Lower leg skin (tissue), 4 donors: ENCODE results near the gene EGFL7. TPM values are rescaled to one million over a fixed set of nuclear protein-coding genes. Genes with fewer than 3 reads are reported as not detected.

Experiments used
- DNase-seq, 2 donors: peaks; one replicate each; pipeline ENCODE4 v3.0.0-alpha.2; 2019; ENCODE audit warnings: low spot score in 2 of 2
- H3K4me3 ChIP-seq: fragments of 200-600 bp; sonication (generic); 2 replicates; pipeline ENCODE4 v1.5.1; 2017; ENCODE audit warnings: mild to moderate bottlenecking, low read depth; ENCODE audit not compliant: poor library complexity, severe bottlenecking
- POLR2A ChIP-seq, 2 donors: fragments of 450-650 bp; IDR thresholded peaks; one replicate each; pipeline ENCODE4 v1.6.1; 2016 to 2017; ENCODE audit warnings: antibody characterized with exemption in 2 of 2, mild to moderate bottlenecking in 1 of 2, moderate library complexity in 1 of 2
- WGBS, 2 donors: methylation state at CpG; one replicate each; pipeline ENCODE4 v1.1.5; 2018; 5-methylcytosine and 5-hydroxymethylcytosine counted together
- intact Hi-C: fragments of 100-400 bp; cut with DNase I; formaldehyde crosslinking; loops from one replicate; pipeline ENCODE4 v1.15.0; 2023; ENCODE audit warnings: low total_unique reads
- microRNA counts, 2 donors: library from miRNA; unstranded; fragments of <30 nt; microRNA quantifications; one replicate each; lab custom pipeline; 2016
- microRNA-seq, 2 donors: library from miRNA; unstranded; fragments of <30 nt; microRNA quantifications; one replicate each; pipeline ENCODE4, GENCODE V29; 2016; ENCODE audit warnings: borderline replicate concordance in 2 of 2, borderline number of aligned reads in 1 of 2
- total RNA-seq, 4 donors: library from RNA; depleted of rRNA; stranded (reverse); fragments of >200 nt; gene quantifications; one replicate each; pipeline ENCODE4 v1.1.0, GENCODE V29; 2016
- TF ChIP-seq, protein P1 (sequence below), 3 donors: fragments of 450-650 bp; IDR thresholded peaks; one replicate each; pipeline ENCODE4 v1.5.1; 2016; ENCODE audit warnings: antibody characterized with exemption in 3 of 3, mild to moderate bottlenecking in 3 of 3, moderate library complexity in 2 of 3

EGFL7 gene
- total RNA-seq, 4 donors from 2014 or later: 27.8 to 62.2 (median 46.2) TPM

DNA sequence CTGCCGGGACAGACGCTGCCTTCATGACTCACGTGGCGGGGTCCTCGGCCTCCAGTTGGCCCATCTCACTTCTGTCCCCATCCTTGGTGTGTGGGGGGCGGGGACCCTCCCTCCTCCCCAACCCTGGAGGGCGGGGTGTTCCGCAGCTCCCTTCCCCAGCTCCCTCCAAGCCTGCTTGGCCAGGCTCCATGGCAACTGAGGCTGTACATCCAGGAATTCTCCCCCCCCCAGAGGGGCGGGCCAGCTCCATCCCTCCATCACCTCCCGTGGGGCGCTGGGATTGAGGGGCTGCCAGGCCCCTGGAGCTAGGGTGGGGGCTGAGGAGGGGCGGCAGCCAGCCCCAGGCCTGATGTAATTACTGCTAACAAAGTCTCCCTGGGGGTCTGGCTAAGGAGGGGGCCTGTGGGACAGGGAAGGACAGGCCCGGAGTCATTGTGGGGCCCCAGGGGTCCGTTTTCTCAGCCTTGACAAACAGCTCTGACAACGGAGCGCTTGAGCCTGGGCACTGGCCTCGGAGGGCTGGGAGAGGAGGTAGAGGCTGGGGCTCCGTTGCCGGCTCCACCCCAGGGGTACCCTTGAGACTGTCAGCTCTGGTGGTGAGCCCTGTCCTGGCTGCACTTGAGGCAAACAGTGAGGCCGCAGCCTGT, 57.7 kb downstream of the EGFL7 start:
- intact Hi-C loops: no loop called here
- no peak overlapping the region for H3K4me3 ChIP-seq
- no peak for TF ChIP-seq POLR2A (IDR thresholded peaks at IDR 0.05)
- TF ChIP-seq, protein P1, sequence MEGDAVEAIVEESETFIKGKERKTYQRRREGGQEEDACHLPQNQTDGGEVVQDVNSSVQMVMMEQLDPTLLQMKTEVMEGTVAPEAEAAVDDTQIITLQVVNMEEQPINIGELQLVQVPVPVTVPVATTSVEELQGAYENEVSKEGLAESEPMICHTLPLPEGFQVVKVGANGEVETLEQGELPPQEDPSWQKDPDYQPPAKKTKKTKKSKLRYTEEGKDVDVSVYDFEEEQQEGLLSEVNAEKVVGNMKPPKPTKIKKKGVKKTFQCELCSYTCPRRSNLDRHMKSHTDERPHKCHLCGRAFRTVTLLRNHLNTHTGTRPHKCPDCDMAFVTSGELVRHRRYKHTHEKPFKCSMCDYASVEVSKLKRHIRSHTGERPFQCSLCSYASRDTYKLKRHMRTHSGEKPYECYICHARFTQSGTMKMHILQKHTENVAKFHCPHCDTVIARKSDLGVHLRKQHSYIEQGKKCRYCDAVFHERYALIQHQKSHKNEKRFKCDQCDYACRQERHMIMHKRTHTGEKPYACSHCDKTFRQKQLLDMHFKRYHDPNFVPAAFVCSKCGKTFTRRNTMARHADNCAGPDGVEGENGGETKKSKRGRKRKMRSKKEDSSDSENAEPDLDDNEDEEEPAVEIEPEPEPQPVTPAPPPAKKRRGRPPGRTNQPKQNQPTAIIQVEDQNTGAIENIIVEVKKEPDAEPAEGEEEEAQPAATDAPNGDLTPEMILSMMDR (IDR thresholded peaks at IDR 0.05): no peak
- 26 to 50% methylated on average over 10 to 15 of the region's 20 CpGs for WGBS, 2 donors
- DNase-seq: peak in 1 of 2 donors; percentile 85

DNA sequence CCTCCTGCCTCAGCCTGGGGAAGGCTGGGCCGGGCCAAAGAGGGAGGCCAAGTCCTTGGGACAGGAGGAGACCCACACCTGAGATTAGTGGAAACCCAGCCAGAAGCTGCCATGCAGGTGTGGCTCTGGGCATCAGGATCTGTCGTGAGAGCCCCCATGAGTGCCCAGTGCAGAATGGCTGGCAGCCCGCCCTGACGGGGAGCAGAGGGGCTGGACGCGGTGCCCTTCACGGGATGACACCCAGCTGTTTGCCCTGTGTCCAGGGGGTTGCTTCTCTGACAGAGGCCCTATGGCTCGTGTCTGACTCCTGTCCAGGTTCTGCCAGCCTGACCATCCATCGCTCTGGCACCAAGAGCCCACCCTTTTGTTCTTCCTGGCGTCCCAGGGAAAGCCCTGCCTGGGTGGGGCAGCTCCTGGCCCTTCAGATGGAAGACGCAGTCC, 58.2 kb downstream of the EGFL7 start:
- intact Hi-C loops: no loop called here
- DNase-seq: no peak

DNA sequence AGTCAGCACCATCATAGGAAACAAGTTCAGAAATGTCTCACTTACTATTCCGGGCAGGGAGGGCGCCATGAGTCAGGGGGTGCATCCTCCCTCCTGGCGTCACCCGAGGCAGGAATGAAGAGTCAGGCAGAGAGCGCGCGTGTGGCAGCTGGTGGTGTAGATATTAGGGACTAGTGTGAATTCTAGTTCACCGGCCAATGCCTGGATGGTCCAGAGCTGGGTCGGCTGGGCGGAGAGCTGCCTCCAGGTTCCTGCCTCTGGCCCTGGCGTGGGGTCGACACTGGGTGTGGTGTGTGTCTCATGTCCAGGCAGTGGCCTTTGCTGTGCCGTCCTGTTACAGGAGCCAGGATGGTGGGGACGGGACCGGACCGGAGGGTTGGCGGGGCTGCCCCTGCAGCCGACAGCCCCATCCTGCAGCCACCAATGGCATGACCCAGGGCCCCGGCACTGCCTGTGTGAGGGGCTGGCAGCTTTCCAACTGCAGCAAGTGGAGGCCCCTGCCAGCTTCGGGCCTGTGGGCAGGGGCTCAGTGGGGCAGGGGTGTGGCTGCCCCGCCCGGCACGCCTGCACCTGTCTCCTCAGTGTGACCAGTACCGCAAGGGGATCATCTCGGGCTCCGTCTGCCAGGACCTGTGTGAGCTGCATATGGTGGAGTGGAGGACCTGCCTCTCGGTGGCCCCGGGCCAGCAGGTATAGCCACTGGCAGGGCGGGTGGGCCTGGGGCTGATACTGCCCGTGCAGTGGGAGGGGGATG, 58.8 kb downstream of the EGFL7 start:
- no peak for TF ChIP-seq POLR2A (IDR thresholded peaks at IDR 0.05)
- TF ChIP-seq, protein P1 (IDR thresholded peaks at IDR 0.05): no peak
- intact Hi-C loops: no loop called here
- no peak overlapping the region for H3K4me3 ChIP-seq
- 48 to 52% methylated on average over 23 to 30 of the region's 30 CpGs for WGBS, 2 donors
- DNase-seq: no peak

More for the DNA sequence above, 58.2 kb downstream of the EGFL7 start:
- TF ChIP-seq POLR2A (IDR thresholded peaks at IDR 0.05): no peak
- TF ChIP-seq, protein P1 (IDR thresholded peaks at IDR 0.05): no peak
- WGBS, 2 donors: 62 to 68% methylated on average over 5 to 10 of the region's 11 CpGs
- H3K4me3 ChIP-seq: no peak overlapping the region

MicroRNAs within 50 kb of the gene (microRNA counts, 767-probe panel; counts per million panel counts)
- microRNA hsa-miR-126-3p (lab: Ali Mortazavi, UCI): 17,287 to 19,593 counts per million in 2 donors

Small RNAs within 50 kb of the gene (microRNA-seq; reads per million reads assigned to microRNA genes)
- gene MIR126: 57,531 to 74,084 reads per million in 2 donors

Other genes starting within 250 kb of the EGFL7 start
- gene INPP5E, start 223.1 kb upstream of the EGFL7 start, total RNA-seq: 10 to 100 TPM in 3 of 4 donors, 1 to 10 TPM in 1; 10.0 to 17.8 (median 12.1) TPM
- 10 to 100 TPM; 58.4 to 77.8 (median 58.5) TPM for gene SEC16A, start 179.9 kb upstream of the EGFL7 start, total RNA-seq
- 10 to 100 TPM; 79.7 to 95.3 (median 82.8) TPM for gene NOTCH1, start 116.9 kb upstream of the EGFL7 start, total RNA-seq
- gene AGPAT2, start 24.5 kb downstream of the EGFL7 start, total RNA-seq: 10 to 100 TPM; 52.4 to 77.7 (median 63.5) TPM
- gene DIPK1B, start 49.7 kb downstream of the EGFL7 start, total RNA-seq: 10 to 100 TPM in 2 of 4 donors, 1 to 10 TPM in 2; 7.1 to 13.5 (median 9.5) TPM
- gene LCN10, start 80.0 kb downstream of the EGFL7 start, total RNA-seq: 1 to 10 TPM in 2 of 4 donors, under 1 TPM in 1, not detected in 1; 0.61 to 5.7 (median 1.7) TPM
- gene LCN6, start 85.6 kb downstream of the EGFL7 start, total RNA-seq: 1 to 10 TPM in 2 of 4 donors, not detected in 2; 6.3 to 7.3 TPM
- gene LCN8, start 95.3 kb downstream of the EGFL7 start, total RNA-seq: not detected
- not detected for gene LCN15, start 101.6 kb downstream of the EGFL7 start, total RNA-seq
- 100 to 1,000 TPM in 2 of 4 donors, 10 to 100 TPM in 2; 67.7 to 120 (median 91.3) TPM for gene TMEM141, start 128.4 kb downstream of the EGFL7 start, total RNA-seq
- gene CCDC183, start 133.4 kb downstream of the EGFL7 start, total RNA-seq: 1 to 10 TPM in 3 of 4 donors, under 1 TPM in 1; 0.37 to 9.1 (median 2.0) TPM
- gene RABL6, start 145.0 kb downstream of the EGFL7 start, total RNA-seq: 10 to 100 TPM; 47.8 to 75.1 (median 55.5) TPM
- 1 to 10 TPM; 1.4 to 2.9 (median 1.6) TPM for gene AJM1, start 179.6 kb downstream of the EGFL7 start, total RNA-seq
- gene PHPT1, start 186.5 kb downstream of the EGFL7 start, total RNA-seq: 10 to 100 TPM; 22.0 to 60.4 (median 48.7) TPM
- 1 to 10 TPM in 3 of 4 donors, under 1 TPM in 1; 0.89 to 1.4 (median 1.4) TPM for gene MAMDC4, start 189.4 kb downstream of the EGFL7 start, total RNA-seq
- gene EDF1, start 203.4 kb downstream of the EGFL7 start, total RNA-seq: 100 to 1,000 TPM; 354 to 399 (median 376) TPM
- 10 to 100 TPM; 13.2 to 16.7 (median 15.8) TPM for gene TRAF2, start 223.6 kb downstream of the EGFL7 start, total RNA-seq